BLaER1 (cell line): Measurements from ENCODE around the gene NR2C2.
A peak's percentile ranks its signal among the peaks of the same experiment; 100 is the strongest.
"Not testable (repeated sequence)": the region's sequence is repeated elsewhere in the genome, so short reads cannot be mapped to it uniquely, and the experiment has no call there.

Experiments used
- H3K27ac ChIP-seq: shearing (Covaris generic); formaldehyde crosslinking; 2 replicates; pipeline ENCODE4 v1.8.1; 2022
- H3K27me3 ChIP-seq: shearing (Covaris generic); formaldehyde crosslinking; 2 replicates; pipeline ENCODE4 v1.8.1; 2022
- H3K36me3 ChIP-seq: shearing (Covaris generic); formaldehyde crosslinking; 2 replicates; pipeline ENCODE4 v1.8.1; 2022
- H3K4me1 ChIP-seq: shearing (Covaris generic); formaldehyde crosslinking; 2 replicates; pipeline ENCODE4 v1.8.1; 2022
- H3K4me2 ChIP-seq: shearing (Covaris generic); formaldehyde crosslinking; 2 replicates; pipeline ENCODE4 v1.8.1; 2022
- H3K4me3 ChIP-seq: shearing (Covaris generic); formaldehyde crosslinking; 2 replicates; pipeline ENCODE4 v1.8.1; 2022
- H3K9ac ChIP-seq: shearing (Covaris generic); formaldehyde crosslinking; 2 replicates; pipeline ENCODE4 v1.8.1; 2022
- H3K9me3 ChIP-seq: shearing (Covaris generic); formaldehyde crosslinking; 2 replicates; pipeline ENCODE4 v1.8.1; 2022
- H4K20me1 ChIP-seq: shearing (Covaris generic); formaldehyde crosslinking; 2 replicates; pipeline ENCODE4 v1.8.1; 2022
- Cebpa-rat ChIP-seq: shearing (Covaris generic); IDR thresholded peaks from 2 replicates; pipeline ENCODE4 v1.8.1; 2022

NR2C2 gene

DNA sequence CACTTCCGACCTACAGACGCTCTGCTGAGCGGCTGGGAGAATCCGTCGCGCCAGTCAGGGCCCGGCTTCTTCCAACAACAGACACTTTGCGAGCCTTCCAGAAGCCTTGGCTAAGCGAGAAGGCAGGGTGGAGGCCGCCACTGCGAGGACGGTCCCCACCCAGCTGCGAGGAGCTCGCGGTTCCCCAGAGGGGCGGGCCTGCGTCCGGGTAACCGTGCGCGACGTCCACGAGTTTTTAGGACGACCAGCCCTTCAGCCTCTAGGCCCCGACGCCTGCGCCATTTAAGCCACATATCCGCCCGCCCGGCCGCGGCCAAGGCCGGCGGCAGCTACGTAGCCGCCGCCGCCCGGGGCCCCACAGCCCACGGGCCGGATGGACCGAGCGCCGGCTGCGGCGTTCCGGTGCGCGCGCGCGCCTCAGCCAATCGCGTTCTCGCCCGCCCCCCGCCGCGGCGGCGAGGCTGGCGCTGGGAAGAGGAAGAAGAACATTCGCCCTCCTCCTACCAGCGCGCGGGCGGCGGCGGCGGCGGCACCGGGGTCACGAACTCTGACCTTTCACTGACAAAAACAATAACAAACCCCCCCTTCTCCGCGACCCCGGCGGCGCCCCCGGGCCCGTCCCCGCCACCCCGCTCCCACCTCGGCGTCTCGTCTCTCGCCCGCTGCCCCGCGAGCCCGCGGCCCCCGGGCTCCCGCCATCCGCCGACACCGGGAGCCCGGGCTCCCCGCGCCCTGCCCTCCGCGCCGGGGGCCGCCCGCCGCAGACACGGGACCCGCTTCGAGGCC, at the start of gene NR2C2:
NR2C2 (plus strand) TSS at position 484 of the 786 bp plus-strand sequence. CDS start 56,332 bp downstream, outside the sequence.
- H3K9ac ChIP-seq = peak within 1 kb of the TSS; percentile 94
- H3K9me3 ChIP-seq = no peaks in the 10 kb centered on the region
- peaks cover 50% of the 10 kb centered on the region for H3K36me3 ChIP-seq
- peak within 1 kb of the TSS; percentile 83 for H3K4me3 ChIP-seq
- peaks cover 74% of the 10 kb centered on the region for H4K20me1 ChIP-seq
- H3K4me1 ChIP-seq = peaks cover 32% of the 10 kb centered on the region
- H3K4me2 ChIP-seq = peak within 1 kb of the TSS; percentile 85
- peak within 1 kb of the TSS; percentile 97 for H3K27ac ChIP-seq
- no peak for TF ChIP-seq Cebpa-rat
- H3K27me3 ChIP-seq = no peaks in the 10 kb centered on the region

DNA sequence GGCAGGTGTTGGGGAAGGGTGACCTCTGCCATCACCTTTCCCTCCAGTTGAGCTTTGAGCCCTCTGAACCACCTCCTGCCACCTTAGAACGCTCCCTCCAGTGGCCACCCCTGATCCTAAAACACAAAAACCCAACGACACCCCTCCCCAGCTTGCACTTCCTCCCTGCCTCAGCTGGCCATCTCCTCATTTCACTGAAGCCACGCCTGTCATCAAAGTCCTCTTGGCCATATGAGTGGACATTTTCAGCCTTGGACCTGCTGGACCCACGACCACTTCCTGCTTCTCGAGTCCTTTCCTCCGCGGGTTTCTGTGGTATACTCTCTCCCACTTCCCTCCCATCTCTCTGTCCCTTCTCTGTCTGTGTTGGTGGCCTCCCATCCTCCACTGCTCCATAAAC, 48.5 kb upstream of the NR2C2 start:
- no peaks in the 10 kb centered on the region for H3K4me1 ChIP-seq
- TF ChIP-seq Cebpa-rat = no peak
- no peaks in the 10 kb centered on the region for H3K9me3 ChIP-seq
- H3K27me3 ChIP-seq = no peaks in the 10 kb centered on the region
- H3K36me3 ChIP-seq = no peaks in the 10 kb centered on the region
- no peak overlapping the region for H3K4me2 ChIP-seq
- H3K4me3 ChIP-seq = no peak overlapping the region
- no peak overlapping the region for H3K9ac ChIP-seq
- no peaks in the 10 kb centered on the region for H4K20me1 ChIP-seq
- no peak overlapping the region for H3K27ac ChIP-seq

- Histone ChIP-seq H3K9me3 (peaks cover 2% of the 10 kb centered on the region; the same call in 1 of the 2 replicates), H3K9ac (no peak overlapping the region)
These were observed 47.3 kb upstream of the NR2C2 start for GRCh38 chr3:14899993-14900618.

GRCh38 chr3:14900881-14901873, 46.2 kb upstream of the NR2C2 start:
- no peak overlapping the region for H3K4me3 ChIP-seq
- no peaks in the 10 kb centered on the region for H3K4me1 ChIP-seq
- H3K36me3 ChIP-seq = no peaks in the 10 kb centered on the region
- H3K27ac ChIP-seq = no peak overlapping the region
- H4K20me1 ChIP-seq = no peaks in the 10 kb centered on the region
- H3K27me3 ChIP-seq = no peaks in the 10 kb centered on the region
- H3K9ac ChIP-seq = no peak overlapping the region
- no peak for TF ChIP-seq Cebpa-rat
- peaks cover 7% of the 10 kb centered on the region; the same call in 1 of the 2 replicates for H3K9me3 ChIP-seq
- no peak overlapping the region for H3K4me2 ChIP-seq

More at GRCh38 chr3:14899993-14900618, 47.3 kb upstream of the NR2C2 start:
- Histone ChIP-seq H3K4me3 (no peak overlapping the region), H3K4me2 (no peak overlapping the region), H3K27ac (no peak overlapping the region), H3K36me3 (no peaks in the 10 kb centered on the region), H3K27me3 (no peaks in the 10 kb centered on the region), H4K20me1 (no peaks in the 10 kb centered on the region), H3K4me1 (no peaks in the 10 kb centered on the region)
- TF ChIP-seq Cebpa-rat = no peak

DNA sequence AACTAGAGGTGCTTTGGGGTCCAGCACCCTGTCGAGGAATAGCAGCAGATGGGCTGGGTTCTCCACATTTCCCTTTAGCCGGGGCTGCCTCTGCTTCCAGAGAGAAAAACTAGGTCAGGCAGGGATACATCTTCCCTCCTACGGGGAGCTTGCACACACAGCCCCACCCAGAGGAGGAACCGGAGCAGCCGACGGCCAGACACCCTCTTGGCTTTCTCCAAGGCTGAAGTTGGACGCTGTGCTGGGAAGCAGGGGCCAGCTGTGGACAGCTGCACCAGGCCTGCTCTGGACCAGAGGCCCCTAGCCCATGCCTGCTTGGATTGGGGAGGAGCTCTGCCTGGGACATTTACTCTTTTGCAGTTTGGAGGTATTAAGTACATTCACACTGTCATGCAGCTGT, 44.7 kb upstream of the NR2C2 start:
- Histone ChIP-seq H3K4me1 (peaks cover 11% of the 10 kb centered on the region; the same call in 1 of the 2 replicates), H3K9me3 (peaks cover 7% of the 10 kb centered on the region; the same call in 1 of the 2 replicates), H3K4me2 (no peak overlapping the region), H3K27me3 (no peaks in the 10 kb centered on the region), H4K20me1 (no peaks in the 10 kb centered on the region), H3K36me3 (no peaks in the 10 kb centered on the region), H3K4me3 (no peak overlapping the region), H3K27ac (no peak overlapping the region), H3K9ac (no peak overlapping the region)
- TF ChIP-seq Cebpa-rat = no peak

GRCh38 chr3:14903501-14903900, 43.9 kb upstream of the NR2C2 start:
- peaks cover 11% of the 10 kb centered on the region; the same call in 1 of the 2 replicates for H3K4me1 ChIP-seq
- not testable (repeated sequence) for H3K36me3 ChIP-seq, H3K4me3 ChIP-seq, H3K27me3 ChIP-seq, H3K9me3 ChIP-seq, H4K20me1 ChIP-seq, H3K9ac ChIP-seq, H3K27ac ChIP-seq, H3K4me2 ChIP-seq

GRCh38 chr3:14905055-14905657, 42.2 kb upstream of the NR2C2 start:
- H3K9ac ChIP-seq = no peak overlapping the region
- H3K36me3 ChIP-seq = no peaks in the 10 kb centered on the region
- H3K27ac ChIP-seq = no peak overlapping the region
- H3K4me3 ChIP-seq = no peak overlapping the region
- H3K9me3 ChIP-seq = peaks cover 7% of the 10 kb centered on the region; the same call in 1 of the 2 replicates
- H3K27me3 ChIP-seq = no peaks in the 10 kb centered on the region
- no peak for TF ChIP-seq Cebpa-rat
- no peak overlapping the region for H3K4me2 ChIP-seq
- no peaks in the 10 kb centered on the region for H4K20me1 ChIP-seq
- peaks cover 11% of the 10 kb centered on the region; the same call in 1 of the 2 replicates for H3K4me1 ChIP-seq

DNA sequence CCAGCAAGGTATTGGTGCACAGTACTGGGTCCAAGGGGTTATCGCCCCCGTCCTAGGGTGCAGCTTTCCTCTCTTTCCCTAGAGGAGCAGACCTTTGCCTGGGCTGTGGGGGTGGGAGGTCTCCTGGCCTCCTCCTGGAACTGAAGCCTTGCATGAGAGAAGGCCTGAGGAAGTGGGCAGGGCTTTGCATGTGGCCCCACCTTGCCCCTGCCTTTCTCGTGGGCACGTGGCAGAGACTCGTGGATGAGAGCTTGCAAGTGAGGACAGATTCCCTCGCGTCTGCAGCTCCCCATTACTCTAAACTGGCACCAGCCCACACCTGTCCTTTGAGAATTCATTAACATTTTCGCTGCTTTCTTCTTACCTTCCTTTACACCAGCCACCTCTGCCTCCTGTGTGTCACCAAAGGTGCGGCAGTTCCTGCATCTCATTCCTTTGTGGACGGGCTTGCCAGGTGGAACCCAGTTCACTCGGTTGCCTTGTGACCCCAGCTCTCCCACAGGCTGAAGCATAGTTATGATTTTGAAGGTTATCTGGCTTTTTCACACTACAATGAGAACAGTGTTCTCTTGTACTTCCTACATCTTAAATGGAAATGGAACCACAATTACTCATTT, 40.9 kb upstream of the NR2C2 start:
- Histone ChIP-seq H3K9me3 (peaks cover 7% of the 10 kb centered on the region; the same call in 1 of the 2 replicates), H3K9ac (no peak overlapping the region), H3K4me1 (peaks cover 11% of the 10 kb centered on the region; the same call in 1 of the 2 replicates), H3K27me3 (no peaks in the 10 kb centered on the region), H3K36me3 (no peaks in the 10 kb centered on the region), H3K27ac (no peak overlapping the region), H3K4me2 (peak overlapping the region; percentile 1; the same call in 1 of the 2 replicates), H3K4me3 (no peak overlapping the region), H4K20me1 (no peaks in the 10 kb centered on the region)
- no peak for TF ChIP-seq Cebpa-rat
